WTC11 (cell line): ENCODE measurements around the gene SALL3. TPM values are rescaled to one million over a fixed set of nuclear protein-coding genes. Genes with fewer than 3 reads are reported as not detected.

Experiments used
- ATAC-seq: fragments of 200-7000 bp; cut with Tn5 transposase; 2 replicates; pipeline ENCODE4 v1.10.0; 2021; ENCODE audit warnings: mild to moderate bottlenecking, moderate library complexity
- CTCF ChIA-PET: fragments of 300-600 bp; sonication (Branson Sonifier 250); formaldehyde crosslinking; loops from one replicate; lab custom pipeline; 2021; ENCODE audit warnings: antibody characterized with exemption; lab: Charles Lee
- POLR2A ChIA-PET: fragments of 350-600 bp; sonication (Branson Sonifier 250); formaldehyde crosslinking; loops from one replicate; lab custom pipeline; 2021; ENCODE audit warnings: antibody characterized with exemption; lab: Charles Lee
- DNase-seq: peaks from one replicate; pipeline ENCODE4 v3.0.0; 2021; ENCODE audit warnings: low spot score
- H3K27ac Mint-ChIP-seq: 2 replicates; pipeline ENCODE4 v1.8.0; 2021; ENCODE audit warnings: mixed read lengths
- H3K27me3 Mint-ChIP-seq: 2 replicates; pipeline ENCODE4 v1.8.0; 2021; ENCODE audit warnings: low read depth, mild to moderate bottlenecking, moderate library complexity, mixed read lengths
- H3K36me3 Mint-ChIP-seq: 2 replicates; pipeline ENCODE4 v1.8.0; 2021; ENCODE audit warnings: mixed read lengths
- H3K4me1 Mint-ChIP-seq: 2 replicates; pipeline ENCODE4 v1.8.0; 2022; ENCODE audit warnings: mixed read lengths
- H3K4me3 Mint-ChIP-seq: 2 replicates; pipeline ENCODE4 v1.8.0; 2021; ENCODE audit warnings: mild to moderate bottlenecking, moderate library complexity, mixed read lengths
- H3K9me3 Mint-ChIP-seq: 2 replicates; pipeline ENCODE4 v1.8.0; 2021; ENCODE audit warnings: mixed read lengths
- CREB1 ChIP-seq: sonication (generic); formaldehyde crosslinking; IDR thresholded peaks from 2 replicates; pipeline ENCODE4 v1.8.0; 2023; ENCODE audit warnings: mild to moderate bottlenecking, missing genetic modification reagents
- FOXP1 ChIP-seq: sonication (generic); formaldehyde crosslinking; IDR thresholded peaks from 2 replicates; pipeline ENCODE4 v1.8.0; 2022; ENCODE audit warnings: missing genetic modification reagents, mild to moderate bottlenecking, moderate library complexity, borderline replicate concordance
- GABPB1 ChIP-seq: sonication (generic); formaldehyde crosslinking; IDR thresholded peaks from 2 replicates; pipeline ENCODE4 v1.8.1; 2023; ENCODE audit warnings: mild to moderate bottlenecking, missing genetic modification reagents
- MXD4 ChIP-seq: fragments of 250-450 bp; sonication (Bioruptor Pico); IDR thresholded peaks from 2 replicates; pipeline ENCODE4 v1.8.0; 2021; ENCODE audit warnings: mild to moderate bottlenecking, moderate library complexity, borderline replicate concordance
- NFYB ChIP-seq: sonication (generic); formaldehyde crosslinking; conservative IDR thresholded peaks from 2 replicates; pipeline ENCODE4 v1.8.0; 2022; ENCODE audit warnings: low read depth, missing genetic modification reagents
- TEAD1 ChIP-seq: sonication (generic); formaldehyde crosslinking; IDR thresholded peaks from 2 replicates; pipeline ENCODE4 v1.8.0; 2022; ENCODE audit warnings: mild to moderate bottlenecking, missing genetic modification reagents
- ZNF219 ChIP-seq: sonication (generic); formaldehyde crosslinking; IDR thresholded peaks from 2 replicates; pipeline ENCODE4 v1.8.0; 2023; ENCODE audit warnings: missing genetic modification reagents, mild to moderate bottlenecking, borderline replicate concordance
- ZNF416 ChIP-seq: fragments of 250-450 bp; sonication (Bioruptor Pico); IDR thresholded peaks from 2 replicates; pipeline ENCODE4 v1.9.0; 2021; ENCODE audit warnings: mild to moderate bottlenecking, inconsistent platforms
- ZNF423 ChIP-seq: fragments of 250-450 bp; sonication (Bioruptor Pico); IDR thresholded peaks from 2 replicates; pipeline ENCODE4 v2.1.2; 2022; ENCODE audit warnings: mild to moderate bottlenecking, moderate library complexity
- total RNA-seq: library from RNA; stranded (reverse); gene quantifications from 3 replicates; pipeline ENCODE4 v1.2.3, GENCODE V29; 2021
- TF ChIP-seq, protein P1 (sequence below): sonication (generic); formaldehyde crosslinking; IDR thresholded peaks from 2 replicates; pipeline ENCODE4 v1.8.0; 2022; ENCODE audit warnings: mild to moderate bottlenecking, missing genetic modification reagents
- TF ChIP-seq, protein P2 (sequence below): fragments of 200-600 bp; IDR thresholded peaks from 2 replicates; pipeline ENCODE4 v1.8.0; 2022; ENCODE audit warnings: antibody characterized with exemption
- TF ChIP-seq, protein P3 (sequence below): sonication (generic); formaldehyde crosslinking; IDR thresholded peaks from 2 replicates; pipeline ENCODE4 v1.8.0; 2023; ENCODE audit warnings: missing genetic modification reagents, mild to moderate bottlenecking, borderline replicate concordance
- TF ChIP-seq, protein P4 (sequence below): fragments of 250-450 bp; sonication (Bioruptor Pico); IDR thresholded peaks from 2 replicates; pipeline ENCODE4 v1.9.0; 2021; ENCODE audit warnings: mild to moderate bottlenecking
- TF ChIP-seq, protein P5 (sequence below): sonication (generic); formaldehyde crosslinking; IDR thresholded peaks from 2 replicates; pipeline ENCODE4 v1.8.1; 2023; ENCODE audit warnings: mild to moderate bottlenecking, missing genetic modification reagents, borderline replicate concordance
- TF ChIP-seq, protein P6 (sequence below): sonication (generic); formaldehyde crosslinking; IDR thresholded peaks from 2 replicates; pipeline ENCODE4 v1.8.1; 2022; ENCODE audit warnings: low read depth, mild to moderate bottlenecking, moderate library complexity, missing genetic modification reagents, borderline replicate concordance

The SALL3 gene
- total RNA-seq, 1 experiment from 2014 or later: 87.0 TPM

DNA sequence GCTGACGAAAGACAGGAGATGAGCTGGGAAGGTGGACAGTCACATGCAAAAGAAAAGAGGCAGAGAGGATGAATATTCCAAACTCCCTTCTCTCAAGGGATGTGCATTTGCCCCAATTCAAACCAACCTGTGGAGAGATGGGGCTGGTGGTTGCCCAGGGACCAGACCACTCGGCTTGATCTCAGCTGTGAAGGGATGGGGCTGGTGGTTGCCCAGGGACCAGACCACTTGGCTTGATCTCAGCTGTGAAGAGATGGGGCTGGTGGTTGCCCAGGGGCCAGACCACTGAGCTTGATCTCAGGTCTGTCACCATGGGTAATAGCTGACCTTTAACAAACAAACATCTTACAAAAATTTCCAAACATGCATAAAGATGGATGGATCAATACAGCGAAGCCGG lies 42.5 kb upstream of the SALL3 start:
- no peak overlapping the region for H3K4me3 Mint-ChIP-seq
- ChIA-PET POLR2A (no interaction called here), CTCF (no interaction called here)
- H3K27me3 Mint-ChIP-seq: no peaks in the 10 kb centered on the region
- ATAC-seq: no peak
- DNase-seq: no peak
- no peaks in the 10 kb centered on the region for H3K36me3 Mint-ChIP-seq
- H3K9me3 Mint-ChIP-seq: no peaks in the 10 kb centered on the region; the same call in 1 of the 2 replicates
- no peak overlapping the region for H3K27ac Mint-ChIP-seq
- peaks cover 5% of the 10 kb centered on the region; the same call in 1 of the 2 replicates for H3K4me1 Mint-ChIP-seq
- TF ChIP-seq, protein P1, sequence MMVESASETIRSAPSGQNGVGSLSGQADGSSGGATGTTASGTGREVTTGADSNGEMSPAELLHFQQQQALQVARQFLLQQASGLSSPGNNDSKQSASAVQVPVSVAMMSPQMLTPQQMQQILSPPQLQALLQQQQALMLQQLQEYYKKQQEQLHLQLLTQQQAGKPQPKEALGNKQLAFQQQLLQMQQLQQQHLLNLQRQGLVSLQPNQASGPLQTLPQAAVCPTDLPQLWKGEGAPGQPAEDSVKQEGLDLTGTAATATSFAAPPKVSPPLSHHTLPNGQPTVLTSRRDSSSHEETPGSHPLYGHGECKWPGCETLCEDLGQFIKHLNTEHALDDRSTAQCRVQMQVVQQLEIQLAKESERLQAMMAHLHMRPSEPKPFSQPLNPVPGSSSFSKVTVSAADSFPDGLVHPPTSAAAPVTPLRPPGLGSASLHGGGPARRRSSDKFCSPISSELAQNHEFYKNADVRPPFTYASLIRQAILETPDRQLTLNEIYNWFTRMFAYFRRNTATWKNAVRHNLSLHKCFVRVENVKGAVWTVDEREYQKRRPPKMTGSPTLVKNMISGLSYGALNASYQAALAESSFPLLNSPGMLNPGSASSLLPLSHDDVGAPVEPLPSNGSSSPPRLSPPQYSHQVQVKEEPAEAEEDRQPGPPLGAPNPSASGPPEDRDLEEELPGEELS: no peak

DNA sequence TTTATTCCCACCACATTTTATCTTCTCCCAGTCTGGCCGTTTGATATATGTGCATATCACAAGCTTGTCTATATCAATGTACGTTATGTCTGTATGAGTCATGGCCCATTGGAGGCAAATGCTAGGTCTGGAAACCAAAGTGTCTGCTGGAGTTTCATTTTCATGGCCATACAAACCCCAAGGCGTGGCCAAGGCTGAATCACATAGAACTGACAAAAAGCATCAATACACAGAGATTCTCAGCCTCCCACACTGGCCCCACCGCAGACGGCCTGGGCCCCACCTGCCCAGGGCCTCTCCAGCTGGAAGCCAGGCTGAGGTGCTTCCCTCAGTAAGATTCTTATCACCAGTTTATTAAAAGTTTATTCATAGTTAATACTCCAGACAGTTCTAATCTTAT lies 40.5 kb upstream of the SALL3 start:
- peaks cover 16% of the 10 kb centered on the region for H3K4me1 Mint-ChIP-seq
- TF ChIP-seq FOXP1 (no peak), ZNF219 (CRISPR knock-in tag) (no peak), MXD4 (CRISPR knock-in tag) (no peak), TEAD1 (CRISPR knock-in tag) (no peak), GABPB1 (CRISPR knock-in tag) (no peak), CREB1 (no peak)
- TF ChIP-seq, protein P2, sequence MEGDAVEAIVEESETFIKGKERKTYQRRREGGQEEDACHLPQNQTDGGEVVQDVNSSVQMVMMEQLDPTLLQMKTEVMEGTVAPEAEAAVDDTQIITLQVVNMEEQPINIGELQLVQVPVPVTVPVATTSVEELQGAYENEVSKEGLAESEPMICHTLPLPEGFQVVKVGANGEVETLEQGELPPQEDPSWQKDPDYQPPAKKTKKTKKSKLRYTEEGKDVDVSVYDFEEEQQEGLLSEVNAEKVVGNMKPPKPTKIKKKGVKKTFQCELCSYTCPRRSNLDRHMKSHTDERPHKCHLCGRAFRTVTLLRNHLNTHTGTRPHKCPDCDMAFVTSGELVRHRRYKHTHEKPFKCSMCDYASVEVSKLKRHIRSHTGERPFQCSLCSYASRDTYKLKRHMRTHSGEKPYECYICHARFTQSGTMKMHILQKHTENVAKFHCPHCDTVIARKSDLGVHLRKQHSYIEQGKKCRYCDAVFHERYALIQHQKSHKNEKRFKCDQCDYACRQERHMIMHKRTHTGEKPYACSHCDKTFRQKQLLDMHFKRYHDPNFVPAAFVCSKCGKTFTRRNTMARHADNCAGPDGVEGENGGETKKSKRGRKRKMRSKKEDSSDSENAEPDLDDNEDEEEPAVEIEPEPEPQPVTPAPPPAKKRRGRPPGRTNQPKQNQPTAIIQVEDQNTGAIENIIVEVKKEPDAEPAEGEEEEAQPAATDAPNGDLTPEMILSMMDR: no peak
- TF ChIP-seq, all 79 proteins: peak for 0
- POLR2A ChIA-PET: no interaction called here
- no peak overlapping the region for H3K4me3 Mint-ChIP-seq
- no peak for DNase-seq
- CTCF ChIA-PET: no interaction called here
- ATAC-seq: no peak
- no peak overlapping the region for H3K27ac Mint-ChIP-seq
- H3K27me3 Mint-ChIP-seq: peaks cover 8% of the 10 kb centered on the region
- peaks cover 10% of the 10 kb centered on the region for H3K36me3 Mint-ChIP-seq
- H3K9me3 Mint-ChIP-seq: peaks cover 15% of the 10 kb centered on the region

DNA sequence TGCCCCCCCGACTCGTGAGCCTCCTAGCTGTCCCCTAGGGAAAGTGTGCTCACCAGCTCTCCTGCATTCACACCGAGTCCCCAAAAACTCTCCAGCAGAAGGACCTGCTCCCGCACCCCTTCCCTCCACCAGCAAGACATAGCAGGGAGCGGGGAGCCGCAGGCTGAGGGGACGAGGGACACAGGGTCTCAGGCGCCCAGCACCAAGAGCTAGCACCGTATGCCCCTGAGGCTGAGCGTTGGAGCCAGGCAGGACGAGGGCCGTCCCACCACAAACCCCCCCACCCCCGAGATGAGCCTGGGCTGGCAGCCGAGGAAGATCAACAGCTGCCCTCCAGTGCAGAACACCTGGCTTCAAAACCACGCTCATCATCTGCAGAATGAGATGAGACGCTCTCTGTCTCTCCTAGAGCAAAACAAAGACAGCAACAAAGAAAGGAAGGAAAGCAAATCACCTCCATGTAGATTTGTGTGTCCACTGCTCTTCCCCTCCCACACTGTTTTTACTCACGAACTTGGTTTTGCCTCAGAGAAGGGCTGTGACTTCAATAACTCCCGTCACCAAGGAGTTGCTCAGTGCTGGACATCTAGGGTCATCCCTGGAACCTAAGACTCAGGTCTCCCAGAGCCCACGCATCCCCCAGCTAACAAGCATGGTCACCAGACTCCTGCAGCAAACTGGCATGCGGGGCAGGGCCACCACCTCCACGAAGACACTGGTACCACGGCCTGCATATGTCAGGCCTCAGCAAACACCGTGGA lies 39.7 kb upstream of the SALL3 start:
- peaks cover 10% of the 10 kb centered on the region for H3K27me3 Mint-ChIP-seq
- H3K27ac Mint-ChIP-seq: no peak overlapping the region
- peaks cover 17% of the 10 kb centered on the region for H3K9me3 Mint-ChIP-seq
- ATAC-seq (no peak), DNase-seq (no peak)
- CTCF ChIA-PET: no interaction called here
- POLR2A ChIA-PET: no interaction called here
- H3K4me3 Mint-ChIP-seq: no peak overlapping the region
- H3K36me3 Mint-ChIP-seq: peaks cover 15% of the 10 kb centered on the region
- peaks cover 14% of the 10 kb centered on the region for H3K4me1 Mint-ChIP-seq
- TF ChIP-seq ZNF219 (CRISPR knock-in tag) (no peak), NFYB (no peak), ZNF416 (no peak), ZNF423 (CRISPR knock-in tag) (no peak)
- TF ChIP-seq, protein P3, sequence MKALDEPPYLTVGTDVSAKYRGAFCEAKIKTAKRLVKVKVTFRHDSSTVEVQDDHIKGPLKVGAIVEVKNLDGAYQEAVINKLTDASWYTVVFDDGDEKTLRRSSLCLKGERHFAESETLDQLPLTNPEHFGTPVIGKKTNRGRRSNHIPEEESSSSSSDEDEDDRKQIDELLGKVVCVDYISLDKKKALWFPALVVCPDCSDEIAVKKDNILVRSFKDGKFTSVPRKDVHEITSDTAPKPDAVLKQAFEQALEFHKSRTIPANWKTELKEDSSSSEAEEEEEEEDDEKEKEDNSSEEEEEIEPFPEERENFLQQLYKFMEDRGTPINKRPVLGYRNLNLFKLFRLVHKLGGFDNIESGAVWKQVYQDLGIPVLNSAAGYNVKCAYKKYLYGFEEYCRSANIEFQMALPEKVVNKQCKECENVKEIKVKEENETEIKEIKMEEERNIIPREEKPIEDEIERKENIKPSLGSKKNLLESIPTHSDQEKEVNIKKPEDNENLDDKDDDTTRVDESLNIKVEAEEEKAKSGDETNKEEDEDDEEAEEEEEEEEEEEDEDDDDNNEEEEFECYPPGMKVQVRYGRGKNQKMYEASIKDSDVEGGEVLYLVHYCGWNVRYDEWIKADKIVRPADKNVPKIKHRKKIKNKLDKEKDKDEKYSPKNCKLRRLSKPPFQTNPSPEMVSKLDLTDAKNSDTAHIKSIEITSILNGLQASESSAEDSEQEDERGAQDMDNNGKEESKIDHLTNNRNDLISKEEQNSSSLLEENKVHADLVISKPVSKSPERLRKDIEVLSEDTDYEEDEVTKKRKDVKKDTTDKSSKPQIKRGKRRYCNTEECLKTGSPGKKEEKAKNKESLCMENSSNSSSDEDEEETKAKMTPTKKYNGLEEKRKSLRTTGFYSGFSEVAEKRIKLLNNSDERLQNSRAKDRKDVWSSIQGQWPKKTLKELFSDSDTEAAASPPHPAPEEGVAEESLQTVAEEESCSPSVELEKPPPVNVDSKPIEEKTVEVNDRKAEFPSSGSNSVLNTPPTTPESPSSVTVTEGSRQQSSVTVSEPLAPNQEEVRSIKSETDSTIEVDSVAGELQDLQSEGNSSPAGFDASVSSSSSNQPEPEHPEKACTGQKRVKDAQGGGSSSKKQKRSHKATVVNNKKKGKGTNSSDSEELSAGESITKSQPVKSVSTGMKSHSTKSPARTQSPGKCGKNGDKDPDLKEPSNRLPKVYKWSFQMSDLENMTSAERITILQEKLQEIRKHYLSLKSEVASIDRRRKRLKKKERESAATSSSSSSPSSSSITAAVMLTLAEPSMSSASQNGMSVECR (CRISPR knock-in tag): no peak
- TF ChIP-seq, protein P4, sequence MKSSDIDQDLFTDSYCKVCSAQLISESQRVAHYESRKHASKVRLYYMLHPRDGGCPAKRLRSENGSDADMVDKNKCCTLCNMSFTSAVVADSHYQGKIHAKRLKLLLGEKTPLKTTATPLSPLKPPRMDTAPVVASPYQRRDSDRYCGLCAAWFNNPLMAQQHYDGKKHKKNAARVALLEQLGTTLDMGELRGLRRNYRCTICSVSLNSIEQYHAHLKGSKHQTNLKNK: no peak
- TF ChIP-seq, protein P5, sequence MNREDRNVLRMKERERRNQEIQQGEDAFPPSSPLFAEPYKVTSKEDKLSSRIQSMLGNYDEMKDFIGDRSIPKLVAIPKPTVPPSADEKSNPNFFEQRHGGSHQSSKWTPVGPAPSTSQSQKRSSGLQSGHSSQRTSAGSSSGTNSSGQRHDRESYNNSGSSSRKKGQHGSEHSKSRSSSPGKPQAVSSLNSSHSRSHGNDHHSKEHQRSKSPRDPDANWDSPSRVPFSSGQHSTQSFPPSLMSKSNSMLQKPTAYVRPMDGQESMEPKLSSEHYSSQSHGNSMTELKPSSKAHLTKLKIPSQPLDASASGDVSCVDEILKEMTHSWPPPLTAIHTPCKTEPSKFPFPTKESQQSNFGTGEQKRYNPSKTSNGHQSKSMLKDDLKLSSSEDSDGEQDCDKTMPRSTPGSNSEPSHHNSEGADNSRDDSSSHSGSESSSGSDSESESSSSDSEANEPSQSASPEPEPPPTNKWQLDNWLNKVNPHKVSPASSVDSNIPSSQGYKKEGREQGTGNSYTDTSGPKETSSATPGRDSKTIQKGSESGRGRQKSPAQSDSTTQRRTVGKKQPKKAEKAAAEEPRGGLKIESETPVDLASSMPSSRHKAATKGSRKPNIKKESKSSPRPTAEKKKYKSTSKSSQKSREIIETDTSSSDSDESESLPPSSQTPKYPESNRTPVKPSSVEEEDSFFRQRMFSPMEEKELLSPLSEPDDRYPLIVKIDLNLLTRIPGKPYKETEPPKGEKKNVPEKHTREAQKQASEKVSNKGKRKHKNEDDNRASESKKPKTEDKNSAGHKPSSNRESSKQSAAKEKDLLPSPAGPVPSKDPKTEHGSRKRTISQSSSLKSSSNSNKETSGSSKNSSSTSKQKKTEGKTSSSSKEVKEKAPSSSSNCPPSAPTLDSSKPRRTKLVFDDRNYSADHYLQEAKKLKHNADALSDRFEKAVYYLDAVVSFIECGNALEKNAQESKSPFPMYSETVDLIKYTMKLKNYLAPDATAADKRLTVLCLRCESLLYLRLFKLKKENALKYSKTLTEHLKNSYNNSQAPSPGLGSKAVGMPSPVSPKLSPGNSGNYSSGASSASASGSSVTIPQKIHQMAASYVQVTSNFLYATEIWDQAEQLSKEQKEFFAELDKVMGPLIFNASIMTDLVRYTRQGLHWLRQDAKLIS (CRISPR knock-in tag): no peak
- TF ChIP-seq, protein P6, sequence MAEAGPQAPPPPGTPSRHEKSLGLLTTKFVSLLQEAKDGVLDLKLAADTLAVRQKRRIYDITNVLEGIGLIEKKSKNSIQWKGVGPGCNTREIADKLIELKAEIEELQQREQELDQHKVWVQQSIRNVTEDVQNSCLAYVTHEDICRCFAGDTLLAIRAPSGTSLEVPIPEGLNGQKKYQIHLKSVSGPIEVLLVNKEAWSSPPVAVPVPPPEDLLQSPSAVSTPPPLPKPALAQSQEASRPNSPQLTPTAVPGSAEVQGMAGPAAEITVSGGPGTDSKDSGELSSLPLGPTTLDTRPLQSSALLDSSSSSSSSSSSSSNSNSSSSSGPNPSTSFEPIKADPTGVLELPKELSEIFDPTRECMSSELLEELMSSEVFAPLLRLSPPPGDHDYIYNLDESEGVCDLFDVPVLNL: no peak
